Measurements from ENCODE around the gene SMAD7. TPM values are rescaled to one million over a fixed set of nuclear protein-coding genes. Genes with fewer than 3 reads are reported as not detected.
A peak's percentile ranks its signal among the peaks of the same experiment; 100 is the strongest.

SMAD7 gene
- total and polyA plus RNA-seq, 2 experiments from 2014 or later: 11.8 to 29.8 TPM

DNA sequence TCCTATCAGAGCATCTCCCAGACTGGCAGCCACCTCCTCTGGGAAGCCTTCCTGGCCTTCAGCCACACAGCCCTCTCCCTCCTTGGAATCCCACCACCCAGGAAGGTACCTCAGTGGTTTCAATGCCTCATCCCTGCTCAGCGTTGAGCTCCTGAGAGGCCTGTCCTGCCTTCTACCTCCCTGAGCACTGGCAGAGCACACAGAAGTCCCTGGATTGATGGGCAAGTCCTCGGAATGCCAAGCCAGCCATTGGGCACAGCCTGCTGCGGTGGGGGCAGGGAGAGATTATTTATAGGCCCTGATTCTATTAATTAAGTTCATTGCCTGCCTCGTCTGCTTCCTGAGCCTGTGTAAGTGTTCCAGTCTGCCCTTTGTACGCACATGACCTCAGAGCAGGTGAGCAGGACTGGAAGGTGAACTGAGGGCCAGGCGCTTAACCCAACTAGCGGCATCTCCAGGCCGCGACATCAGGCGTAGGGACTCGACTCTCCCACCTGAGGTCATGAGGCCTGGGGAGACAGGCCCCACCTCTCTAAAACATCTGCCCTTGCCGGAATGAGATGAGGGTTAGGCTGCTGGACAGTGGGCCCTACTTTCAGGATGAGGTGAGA is 63.4 kb downstream of the SMAD7 start:
- H3K4me3 Mint-ChIP-seq: no peak overlapping the region
- Histone ChIP-seq H3K4me3 (no peak overlapping the region), H3K27ac (ENCODE audit: low read depth) (no peak overlapping the region), H3K36me3 (ENCODE audit: insufficient read depth) (no peaks in the 10 kb centered on the region), H3K4me1 (ENCODE audit: insufficient read depth) (peaks cover 11% of the 10 kb centered on the region), H3K79me2 (replicated peaks; ENCODE audit: insufficient read depth) (no peaks in the 10 kb centered on the region), H4K20me1 (replicated peaks; ENCODE audit: insufficient read depth) (no peaks in the 10 kb centered on the region), H3K9me2 (ENCODE audit: insufficient read depth) (no peaks in the 10 kb centered on the region), H3F3A (replicated peaks; ENCODE audit: low read depth) (no peaks in the 10 kb centered on the region), H2AFZ (no peak overlapping the region; the same call in 1 of the 2 replicates), H3K27me3 (ENCODE audit: insufficient read depth) (no peaks in the 10 kb centered on the region), H3K4me2 (no peak overlapping the region)
- H3K4me1 Mint-ChIP-seq: peaks cover 27% of the 10 kb centered on the region
- H3K9me3 Mint-ChIP-seq: no peaks in the 10 kb centered on the region; the same call in 2 of the 3 replicates
- DNase-seq (ENCODE audit: low spot score) (no peak), ATAC-seq (no peak)
- H3K27me3 Mint-ChIP-seq (ENCODE audit: insufficient read depth, low read depth, poor library complexity): peaks cover 12% of the 10 kb centered on the region
- TF ChIP-seq EZH2 (IDR thresholded peaks at IDR 0.05; ENCODE audit: low read depth, unreplicated experiment) (no peak), CREB1 (CRISPR knock-in tag; IDR thresholded peaks at IDR 0.05; ENCODE audit: low read depth) (no peak), ZNF331 (CRISPR knock-in tag; IDR thresholded peaks at IDR 0.05; ENCODE audit: low read depth) (no peak), EZH2phosphoT487 (IDR thresholded peaks at IDR 0.05; ENCODE audit: unreplicated experiment) (no peak), ZNF114 (CRISPR knock-in tag; IDR thresholded peaks at IDR 0.05) (no peak), POLR2AphosphoS5 (IDR thresholded peaks at IDR 0.05; ENCODE audit: low read depth) (no peak), JUNB (IDR thresholded peaks at IDR 0.05; ENCODE audit: unreplicated experiment) (no peak), STAT1 (IDR thresholded peaks at IDR 0.05; ENCODE audit: unreplicated experiment) (no peak), NANOG (IDR thresholded peaks at IDR 0.05; ENCODE audit: borderline replicate concordance) (no peak)
- TF ChIP-seq, protein P1, sequence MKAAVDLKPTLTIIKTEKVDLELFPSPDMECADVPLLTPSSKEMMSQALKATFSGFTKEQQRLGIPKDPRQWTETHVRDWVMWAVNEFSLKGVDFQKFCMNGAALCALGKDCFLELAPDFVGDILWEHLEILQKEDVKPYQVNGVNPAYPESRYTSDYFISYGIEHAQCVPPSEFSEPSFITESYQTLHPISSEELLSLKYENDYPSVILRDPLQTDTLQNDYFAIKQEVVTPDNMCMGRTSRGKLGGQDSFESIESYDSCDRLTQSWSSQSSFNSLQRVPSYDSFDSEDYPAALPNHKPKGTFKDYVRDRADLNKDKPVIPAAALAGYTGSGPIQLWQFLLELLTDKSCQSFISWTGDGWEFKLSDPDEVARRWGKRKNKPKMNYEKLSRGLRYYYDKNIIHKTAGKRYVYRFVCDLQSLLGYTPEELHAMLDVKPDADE (IDR thresholded peaks at IDR 0.05): no peak
- TF ChIP-seq, protein P2, sequence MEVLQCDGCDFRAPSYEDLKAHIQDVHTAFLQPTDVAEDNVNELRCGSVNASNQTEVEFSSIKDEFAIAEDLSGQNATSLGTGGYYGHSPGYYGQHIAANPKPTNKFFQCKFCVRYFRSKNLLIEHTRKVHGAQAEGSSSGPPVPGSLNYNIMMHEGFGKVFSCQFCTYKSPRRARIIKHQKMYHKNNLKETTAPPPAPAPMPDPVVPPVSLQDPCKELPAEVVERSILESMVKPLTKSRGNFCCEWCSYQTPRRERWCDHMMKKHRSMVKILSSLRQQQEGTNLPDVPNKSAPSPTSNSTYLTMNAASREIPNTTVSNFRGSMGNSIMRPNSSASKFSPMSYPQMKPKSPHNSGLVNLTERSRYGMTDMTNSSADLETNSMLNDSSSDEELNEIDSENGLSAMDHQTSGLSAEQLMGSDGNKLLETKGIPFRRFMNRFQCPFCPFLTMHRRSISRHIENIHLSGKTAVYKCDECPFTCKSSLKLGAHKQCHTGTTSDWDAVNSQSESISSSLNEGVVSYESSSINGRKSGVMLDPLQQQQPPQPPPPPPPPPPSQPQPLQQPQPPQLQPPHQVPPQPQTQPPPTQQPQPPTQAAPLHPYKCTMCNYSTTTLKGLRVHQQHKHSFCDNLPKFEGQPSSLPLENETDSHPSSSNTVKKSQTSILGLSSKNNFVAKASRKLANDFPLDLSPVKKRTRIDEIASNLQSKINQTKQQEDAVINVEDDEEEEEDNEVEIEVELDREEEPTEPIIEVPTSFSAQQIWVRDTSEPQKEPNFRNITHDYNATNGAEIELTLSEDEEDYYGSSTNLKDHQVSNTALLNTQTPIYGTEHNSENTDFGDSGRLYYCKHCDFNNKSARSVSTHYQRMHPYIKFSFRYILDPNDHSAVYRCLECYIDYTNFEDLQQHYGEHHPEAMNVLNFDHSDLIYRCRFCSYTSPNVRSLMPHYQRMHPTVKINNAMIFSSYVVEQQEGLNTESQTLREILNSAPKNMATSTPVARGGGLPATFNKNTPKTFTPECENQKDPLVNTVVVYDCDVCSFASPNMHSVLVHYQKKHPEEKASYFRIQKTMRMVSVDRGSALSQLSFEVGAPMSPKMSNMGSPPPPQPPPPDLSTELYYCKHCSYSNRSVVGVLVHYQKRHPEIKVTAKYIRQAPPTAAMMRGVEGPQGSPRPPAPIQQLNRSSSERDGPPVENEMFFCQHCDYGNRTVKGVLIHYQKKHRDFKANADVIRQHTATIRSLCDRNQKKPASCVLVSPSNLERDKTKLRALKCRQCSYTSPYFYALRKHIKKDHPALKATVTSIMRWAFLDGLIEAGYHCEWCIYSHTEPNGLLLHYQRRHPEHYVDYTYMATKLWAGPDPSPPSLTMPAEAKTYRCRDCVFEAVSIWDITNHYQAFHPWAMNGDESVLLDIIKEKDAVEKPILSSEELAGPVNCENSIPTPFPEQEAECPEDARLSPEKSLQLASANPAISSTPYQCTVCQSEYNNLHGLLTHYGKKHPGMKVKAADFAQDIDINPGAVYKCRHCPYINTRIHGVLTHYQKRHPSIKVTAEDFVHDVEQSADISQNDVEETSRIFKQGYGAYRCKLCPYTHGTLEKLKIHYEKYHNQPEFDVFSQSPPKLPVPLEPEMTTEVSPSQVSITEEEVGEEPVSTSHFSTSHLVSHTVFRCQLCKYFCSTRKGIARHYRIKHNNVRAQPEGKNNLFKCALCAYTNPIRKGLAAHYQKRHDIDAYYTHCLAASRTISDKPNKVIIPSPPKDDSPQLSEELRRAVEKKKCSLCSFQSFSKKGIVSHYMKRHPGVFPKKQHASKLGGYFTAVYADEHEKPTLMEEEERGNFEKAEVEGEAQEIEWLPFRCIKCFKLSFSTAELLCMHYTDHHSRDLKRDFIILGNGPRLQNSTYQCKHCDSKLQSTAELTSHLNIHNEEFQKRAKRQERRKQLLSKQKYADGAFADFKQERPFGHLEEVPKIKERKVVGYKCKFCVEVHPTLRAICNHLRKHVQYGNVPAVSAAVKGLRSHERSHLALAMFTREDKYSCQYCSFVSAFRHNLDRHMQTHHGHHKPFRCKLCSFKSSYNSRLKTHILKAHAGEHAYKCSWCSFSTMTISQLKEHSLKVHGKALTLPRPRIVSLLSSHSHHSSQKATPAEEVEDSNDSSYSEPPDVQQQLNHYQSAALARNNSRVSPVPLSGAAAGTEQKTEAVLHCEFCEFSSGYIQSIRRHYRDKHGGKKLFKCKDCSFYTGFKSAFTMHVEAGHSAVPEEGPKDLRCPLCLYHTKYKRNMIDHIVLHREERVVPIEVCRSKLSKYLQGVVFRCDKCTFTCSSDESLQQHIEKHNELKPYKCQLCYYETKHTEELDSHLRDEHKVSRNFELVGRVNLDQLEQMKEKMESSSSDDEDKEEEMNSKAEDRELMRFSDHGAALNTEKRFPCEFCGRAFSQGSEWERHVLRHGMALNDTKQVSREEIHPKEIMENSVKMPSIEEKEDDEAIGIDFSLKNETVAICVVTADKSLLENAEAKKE (CRISPR knock-in tag; IDR thresholded peaks at IDR 0.05): no peak
- TF ChIP-seq, protein P3, sequence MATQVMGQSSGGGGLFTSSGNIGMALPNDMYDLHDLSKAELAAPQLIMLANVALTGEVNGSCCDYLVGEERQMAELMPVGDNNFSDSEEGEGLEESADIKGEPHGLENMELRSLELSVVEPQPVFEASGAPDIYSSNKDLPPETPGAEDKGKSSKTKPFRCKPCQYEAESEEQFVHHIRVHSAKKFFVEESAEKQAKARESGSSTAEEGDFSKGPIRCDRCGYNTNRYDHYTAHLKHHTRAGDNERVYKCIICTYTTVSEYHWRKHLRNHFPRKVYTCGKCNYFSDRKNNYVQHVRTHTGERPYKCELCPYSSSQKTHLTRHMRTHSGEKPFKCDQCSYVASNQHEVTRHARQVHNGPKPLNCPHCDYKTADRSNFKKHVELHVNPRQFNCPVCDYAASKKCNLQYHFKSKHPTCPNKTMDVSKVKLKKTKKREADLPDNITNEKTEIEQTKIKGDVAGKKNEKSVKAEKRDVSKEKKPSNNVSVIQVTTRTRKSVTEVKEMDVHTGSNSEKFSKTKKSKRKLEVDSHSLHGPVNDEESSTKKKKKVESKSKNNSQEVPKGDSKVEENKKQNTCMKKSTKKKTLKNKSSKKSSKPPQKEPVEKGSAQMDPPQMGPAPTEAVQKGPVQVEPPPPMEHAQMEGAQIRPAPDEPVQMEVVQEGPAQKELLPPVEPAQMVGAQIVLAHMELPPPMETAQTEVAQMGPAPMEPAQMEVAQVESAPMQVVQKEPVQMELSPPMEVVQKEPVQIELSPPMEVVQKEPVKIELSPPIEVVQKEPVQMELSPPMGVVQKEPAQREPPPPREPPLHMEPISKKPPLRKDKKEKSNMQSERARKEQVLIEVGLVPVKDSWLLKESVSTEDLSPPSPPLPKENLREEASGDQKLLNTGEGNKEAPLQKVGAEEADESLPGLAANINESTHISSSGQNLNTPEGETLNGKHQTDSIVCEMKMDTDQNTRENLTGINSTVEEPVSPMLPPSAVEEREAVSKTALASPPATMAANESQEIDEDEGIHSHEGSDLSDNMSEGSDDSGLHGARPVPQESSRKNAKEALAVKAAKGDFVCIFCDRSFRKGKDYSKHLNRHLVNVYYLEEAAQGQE (IDR thresholded peaks at IDR 0.05; ENCODE audit: unreplicated experiment): no peak
- TF ChIP-seq, protein P4, sequence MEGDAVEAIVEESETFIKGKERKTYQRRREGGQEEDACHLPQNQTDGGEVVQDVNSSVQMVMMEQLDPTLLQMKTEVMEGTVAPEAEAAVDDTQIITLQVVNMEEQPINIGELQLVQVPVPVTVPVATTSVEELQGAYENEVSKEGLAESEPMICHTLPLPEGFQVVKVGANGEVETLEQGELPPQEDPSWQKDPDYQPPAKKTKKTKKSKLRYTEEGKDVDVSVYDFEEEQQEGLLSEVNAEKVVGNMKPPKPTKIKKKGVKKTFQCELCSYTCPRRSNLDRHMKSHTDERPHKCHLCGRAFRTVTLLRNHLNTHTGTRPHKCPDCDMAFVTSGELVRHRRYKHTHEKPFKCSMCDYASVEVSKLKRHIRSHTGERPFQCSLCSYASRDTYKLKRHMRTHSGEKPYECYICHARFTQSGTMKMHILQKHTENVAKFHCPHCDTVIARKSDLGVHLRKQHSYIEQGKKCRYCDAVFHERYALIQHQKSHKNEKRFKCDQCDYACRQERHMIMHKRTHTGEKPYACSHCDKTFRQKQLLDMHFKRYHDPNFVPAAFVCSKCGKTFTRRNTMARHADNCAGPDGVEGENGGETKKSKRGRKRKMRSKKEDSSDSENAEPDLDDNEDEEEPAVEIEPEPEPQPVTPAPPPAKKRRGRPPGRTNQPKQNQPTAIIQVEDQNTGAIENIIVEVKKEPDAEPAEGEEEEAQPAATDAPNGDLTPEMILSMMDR (conservative IDR thresholded peaks at IDR 0.05; ENCODE audit: low read depth in 2 of 2): no peak
- H3K36me3 Mint-ChIP-seq (ENCODE audit: low read depth): no peaks in the 10 kb centered on the region; the same call in 2 of the 3 replicates
- 0 out of 2 replicates have a peak overlapping the region, but pooled peaks have one; percentile 28 for H3K27ac Mint-ChIP-seq
